Astrocyte (in vitro differentiated cells and primary cell): Measurements from ENCODE around the gene DCC. TPM values are rescaled to one million over a fixed set of nuclear protein-coding genes. Genes with fewer than 3 reads are reported as not detected.

Experiments
- DNase-seq: peaks from one replicate; pipeline ENCODE4 v3.0.0-alpha.2; 2010; ENCODE audit warnings: low read depth
- FAIRE-seq: peaks from 2 replicates; lab custom pipeline; 2011; peaks lifted over from hg19 to GRCh38; lab: Jason Lieb, UNC
- H2AFZ ChIP-seq: 2 replicates; pipeline ENCODE4 v1.6.0; 2012; ENCODE audit warnings: low read depth, low read length, inconsistent platforms
- H3K27ac ChIP-seq: 2 replicates; pipeline ENCODE4 v1.5.1; 2011; ENCODE audit warnings: low read depth, low read length, inconsistent platforms
- H3K27me3 ChIP-seq: 2 replicates; pipeline ENCODE4 v1.6.0; 2011; ENCODE audit warnings: low read length, inconsistent platforms; ENCODE audit not compliant: insufficient read depth
- H3K36me3 ChIP-seq: 2 replicates; pipeline ENCODE4 v1.5.1; 2011; ENCODE audit warnings: low read length, inconsistent platforms; ENCODE audit not compliant: insufficient read depth
- H3K4me1 ChIP-seq: 2 replicates; pipeline ENCODE4 v1.5.1; 2011; ENCODE audit warnings: low read length, inconsistent platforms; ENCODE audit not compliant: insufficient read depth
- H3K4me2 ChIP-seq: 2 replicates; pipeline ENCODE4 v1.6.0; 2012; ENCODE audit warnings: low read length, inconsistent platforms
- H3K4me3 ChIP-seq: 2 replicates; pipeline ENCODE4 v1.5.1; 2011; ENCODE audit warnings: low read depth, mild to moderate bottlenecking, low read length, inconsistent platforms; ENCODE audit not compliant: insufficient read depth
- H3K79me2 ChIP-seq: 2 replicates; pipeline ENCODE4 v1.6.0; 2012; ENCODE audit warnings: mild to moderate bottlenecking, low read length, inconsistent platforms; ENCODE audit not compliant: insufficient read depth
- H3K9ac ChIP-seq: 2 replicates; pipeline ENCODE4 v1.6.0; 2012; ENCODE audit warnings: mild to moderate bottlenecking, low read length, inconsistent platforms
- H3K9me3 ChIP-seq: 2 replicates; pipeline ENCODE4 v1.5.1; 2012; ENCODE audit warnings: low read depth, mild to moderate bottlenecking, low read length, inconsistent platforms; ENCODE audit not compliant: insufficient read depth
- H4K20me1 ChIP-seq: 2 replicates; pipeline ENCODE4 v1.6.0; 2012; ENCODE audit warnings: low read length, inconsistent platforms; ENCODE audit not compliant: insufficient read depth
- H3K27ac Mint-ChIP-seq: one replicate; pipeline ENCODE4 v1.8.0; 2021; ENCODE audit warnings: mild to moderate bottlenecking, mixed read lengths; ENCODE audit not compliant: unreplicated experiment
- H3K27me3 Mint-ChIP-seq: one replicate; pipeline ENCODE4 v1.8.0; 2021; ENCODE audit warnings: low read depth, mixed read lengths; ENCODE audit not compliant: unreplicated experiment
- H3K36me3 Mint-ChIP-seq: one replicate; pipeline ENCODE4 v1.8.0; 2021; ENCODE audit warnings: low read depth, mixed read lengths; ENCODE audit not compliant: unreplicated experiment
- H3K4me1 Mint-ChIP-seq: one replicate; pipeline ENCODE4 v1.8.0; 2021; ENCODE audit warnings: low read depth, mixed read lengths; ENCODE audit not compliant: unreplicated experiment
- H3K4me3 Mint-ChIP-seq: one replicate; pipeline ENCODE4 v1.8.0; 2021; ENCODE audit warnings: mild to moderate bottlenecking, moderate library complexity, mixed read lengths; ENCODE audit not compliant: unreplicated experiment
- H3K9me3 Mint-ChIP-seq: one replicate; pipeline ENCODE4 v1.8.0; 2021; ENCODE audit warnings: mild to moderate bottlenecking, mixed read lengths; ENCODE audit not compliant: unreplicated experiment
- CTCF ChIP-seq: IDR thresholded peaks from 2 replicates; pipeline ENCODE4 v1.5.1; 2011; ENCODE audit warnings: low read depth, mild to moderate bottlenecking, inconsistent platforms, low read length, moderate library complexity; ENCODE audit not compliant: insufficient read depth
- EZH2 ChIP-seq: IDR thresholded peaks from 2 replicates; pipeline ENCODE4 v1.6.1; 2012; ENCODE audit warnings: mild to moderate bottlenecking, low read length, inconsistent platforms; ENCODE audit not compliant: insufficient read depth
- total RNA-seq: library from RNA; stranded (reverse); gene quantifications from 2 replicates; pipeline ENCODE4 v1.2.1, GENCODE V29; 2021

DCC gene
- total RNA-seq, 1 donor from 2014 or later, result 2.6 TPM

GRCh38 chr18:53261241-53261640 is 921.2 kb downstream of the DCC start:
- H3K9me3 Mint-ChIP-seq, result no peaks in the 10 kb centered on the region
- H3K27me3 Mint-ChIP-seq, result no peaks in the 10 kb centered on the region
- Histone ChIP-seq H3K36me3 (no peaks in the 10 kb centered on the region), H3K4me3 (no peak overlapping the region), H3K9ac (no peak overlapping the region), H4K20me1 (no peaks in the 10 kb centered on the region), H2AFZ (no peak overlapping the region), H3K79me2 (no peaks in the 10 kb centered on the region), H3K9me3 (no peaks in the 10 kb centered on the region), H3K4me1 (no peaks in the 10 kb centered on the region), H3K4me2 (no peak overlapping the region), H3K27ac (no peak overlapping the region), H3K27me3 (no peaks in the 10 kb centered on the region)
- no peaks in the 10 kb centered on the region for H3K36me3 Mint-ChIP-seq
- no peak for FAIRE-seq
- DNase-seq, result no peak
- H3K4me3 Mint-ChIP-seq, result no peak overlapping the region
- no peak overlapping the region for H3K27ac Mint-ChIP-seq
- H3K4me1 Mint-ChIP-seq, result no peaks in the 10 kb centered on the region
- TF ChIP-seq CTCF, result no peak
- no peak for TF ChIP-seq EZH2

- no peaks in the 10 kb centered on the region for H3K4me1 ChIP-seq
- no peak overlapping the region for H3K27ac Mint-ChIP-seq
- H3K79me2 ChIP-seq, result no peaks in the 10 kb centered on the region
- H3K9me3 Mint-ChIP-seq, result no peaks in the 10 kb centered on the region
- H3K4me3 Mint-ChIP-seq, result no peak overlapping the region
- no peak overlapping the region for H3K4me2 ChIP-seq
- H3K27me3 ChIP-seq, result no peaks in the 10 kb centered on the region
- H4K20me1 ChIP-seq, result no peaks in the 10 kb centered on the region
- H3K4me1 Mint-ChIP-seq, result no peaks in the 10 kb centered on the region
- H3K27me3 Mint-ChIP-seq, result no peaks in the 10 kb centered on the region
- no peaks in the 10 kb centered on the region for H3K9me3 ChIP-seq
- no peaks in the 10 kb centered on the region for H3K36me3 ChIP-seq
- no peaks in the 10 kb centered on the region for H3K36me3 Mint-ChIP-seq
- no peak for FAIRE-seq
- no peak overlapping the region for H2AFZ ChIP-seq
- no peak overlapping the region for H3K4me3 ChIP-seq
- DNase-seq, result no peak
- TF ChIP-seq EZH2 (no peak), CTCF (no peak)
- no peak overlapping the region for H3K27ac ChIP-seq
- no peak overlapping the region for H3K9ac ChIP-seq
Observed at GRCh38 chr18:53266850-53267249, 926.9 kb downstream of the DCC start.

- Histone ChIP-seq H3K4me1 (no peaks in the 10 kb centered on the region), H3K36me3 (no peaks in the 10 kb centered on the region), H3K27me3 (no peaks in the 10 kb centered on the region), H4K20me1 (no peaks in the 10 kb centered on the region), H3K79me2 (no peaks in the 10 kb centered on the region), H2AFZ (no peak overlapping the region), H3K4me2 (no peak overlapping the region), H3K27ac (no peak overlapping the region), H3K9ac (no peak overlapping the region), H3K4me3 (no peak overlapping the region), H3K9me3 (no peaks in the 10 kb centered on the region)
- H3K4me3 Mint-ChIP-seq, result no peak overlapping the region
- H3K4me1 Mint-ChIP-seq, result no peaks in the 10 kb centered on the region
- TF ChIP-seq CTCF (no peak), EZH2 (no peak)
- H3K27me3 Mint-ChIP-seq, result no peaks in the 10 kb centered on the region
- H3K27ac Mint-ChIP-seq, result no peak overlapping the region
- H3K9me3 Mint-ChIP-seq, result no peaks in the 10 kb centered on the region
- no peak for DNase-seq
- no peak for FAIRE-seq
- H3K36me3 Mint-ChIP-seq, result no peaks in the 10 kb centered on the region
Observed at GRCh38 chr18:53268455-53268854, 928.5 kb downstream of the DCC start.
